Erythroblast (primary cell): ENCODE results near the gene APIP.

Source experiments
- GATA1 ChIP-seq: IDR thresholded peaks from 2 replicates; pipeline ENCODE4 v1.6.1; 2011; ENCODE audit warnings: low read depth, mild to moderate bottlenecking, control low read depth, low read length, moderate library complexity
- POLR2A ChIP-seq: IDR thresholded peaks from 2 replicates; pipeline ENCODE4 v1.6.1; 2011; ENCODE audit warnings: mild to moderate bottlenecking, low read length

- TF ChIP-seq POLR2A (no peak), GATA1 (no peak)
These were observed 24.6 kb downstream of the APIP start for GRCh38 chr11:34891611-34892010.
